Peyer's patch (tissue), 4 donors: ENCODE measurements around the gene SRGAP2C.
"Not testable (repeated sequence)": the region's sequence is repeated elsewhere in the genome, so short reads cannot be mapped to it uniquely, and the experiment has no call there.

Experiments
- CTCF ChIP-seq, 6 experiments: fragments of 450-650 bp in 4 of 6; fragments of 200-600 bp in 2 of 6; sonication (generic) in 1 of 6; IDR thresholded peaks; one replicate each; pipeline ENCODE4 v1.5.1; 2017 to 2019; ENCODE audit warnings: antibody characterized with exemption in 6 of 6, mild to moderate bottlenecking in 3 of 6, moderate library complexity in 1 of 6
- POLR2A ChIP-seq, 2 donors: fragments of 450-650 bp; IDR thresholded peaks; one replicate each; pipeline ENCODE4 v1.5.1; 2017; ENCODE audit warnings: antibody characterized with exemption in 2 of 2, mild to moderate bottlenecking in 2 of 2, moderate library complexity in 2 of 2

GRCh38 chr1:121299514-121300149, 114.9 kb downstream of the SRGAP2C start:
- not testable (repeated sequence) for TF ChIP-seq CTCF, POLR2A (IDR thresholded peaks at IDR 0.05)
